ENCODE data around the gene RPL27A.

Gene RPL27A

DNA sequence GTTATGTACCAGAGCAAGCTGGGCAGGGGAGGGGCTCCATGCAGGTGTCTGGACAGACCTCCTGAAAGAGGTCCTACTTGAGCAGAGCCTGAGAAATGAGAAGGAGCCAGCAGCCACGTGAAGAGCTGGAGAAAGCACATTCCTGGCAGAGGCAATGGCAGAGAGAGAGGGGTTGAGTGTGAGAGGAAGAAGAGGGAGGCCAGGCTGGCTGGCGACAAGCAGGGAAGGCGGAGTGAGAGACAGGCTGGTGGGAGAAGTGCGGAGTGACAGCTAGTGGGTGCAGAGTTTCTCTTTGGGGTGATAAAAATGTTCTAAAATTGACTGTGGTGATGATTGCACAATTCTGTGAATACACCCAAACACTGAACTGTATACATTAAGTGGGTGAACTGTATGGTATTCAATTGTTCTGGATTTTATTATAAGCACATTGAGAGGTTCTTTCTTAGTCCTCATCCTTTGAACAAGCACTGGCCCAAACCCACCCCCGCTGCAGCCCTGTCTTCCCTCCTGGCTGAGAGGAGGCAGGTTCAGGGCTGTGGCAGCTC lies 29.4 kb downstream of the RPL27A start:
- Histone ChIP-seq H3K36me3 (ENCODE audit: insufficient read depth, low read length) (peaks cover 43% of the 10 kb centered on the region), H3K27me3 (ENCODE audit: insufficient read depth, low read length) (no peaks in the 10 kb centered on the region), H3K9me3 (ENCODE audit: low read length) (no peaks in the 10 kb centered on the region), H3K4me3 (ENCODE audit: low read length) (no peak overlapping the region), H3K4me1 (ENCODE audit: insufficient read depth, low read length) (no peaks in the 10 kb centered on the region), H2AFZ (ENCODE audit: low read depth, low read length) (no peak overlapping the region)

- Histone ChIP-seq H3K27me3 (ENCODE audit: insufficient read depth, low read length) (no peaks in the 10 kb centered on the region), H3K36me3 (ENCODE audit: insufficient read depth, low read length) (peaks cover 43% of the 10 kb centered on the region), H2AFZ (ENCODE audit: low read depth, low read length) (no peak overlapping the region), H3K9me3 (ENCODE audit: low read length) (no peaks in the 10 kb centered on the region), H3K4me1 (ENCODE audit: insufficient read depth, low read length) (peaks cover under 1% of the 10 kb centered on the region), H3K4me3 (ENCODE audit: low read length) (no peak overlapping the region)
Observed at GRCh38 chr11:8712506-8712905, 29.9 kb downstream of the RPL27A start.

DNA sequence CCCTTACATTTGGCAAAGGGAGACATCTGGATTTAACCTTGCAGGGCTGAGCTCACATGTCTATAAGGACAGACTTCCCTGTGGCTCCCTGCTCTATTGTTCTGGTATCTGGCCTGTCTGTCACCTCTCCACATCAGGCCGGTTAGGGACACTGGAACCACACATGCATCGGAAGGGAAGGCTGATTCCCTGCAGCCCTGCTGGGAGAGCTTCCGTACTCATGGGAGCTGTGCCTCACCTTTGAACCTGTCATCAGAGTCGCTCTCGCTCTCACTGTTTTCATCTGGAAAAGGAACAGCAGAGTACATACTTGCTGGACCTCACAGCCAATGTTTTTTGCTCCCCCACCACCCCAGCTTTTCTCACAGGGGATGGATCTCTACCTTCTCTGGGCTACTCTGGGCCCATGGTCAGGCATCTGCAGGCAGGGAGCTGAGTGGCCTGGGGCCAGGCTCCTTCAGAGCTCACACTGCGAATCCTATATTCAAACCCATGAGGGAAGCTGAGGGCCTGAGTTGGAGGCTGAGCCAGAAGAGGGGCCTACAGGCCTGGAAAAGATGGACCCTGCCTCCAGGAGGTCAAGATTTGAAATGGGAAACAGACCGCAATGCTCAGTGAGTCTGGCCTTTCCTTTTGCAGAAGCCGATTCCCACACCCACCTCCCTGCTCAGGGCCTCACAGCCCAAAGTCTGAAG lies 31.3 kb downstream of the RPL27A start:
- Histone ChIP-seq H2AFZ (ENCODE audit: low read depth, low read length) (no peak overlapping the region), H3K27me3 (ENCODE audit: insufficient read depth, low read length) (no peaks in the 10 kb centered on the region), H3K36me3 (ENCODE audit: insufficient read depth, low read length) (peaks cover 38% of the 10 kb centered on the region), H3K4me3 (ENCODE audit: low read length) (no peak overlapping the region), H3K9me3 (ENCODE audit: low read length) (no peaks in the 10 kb centered on the region), H3K4me1 (ENCODE audit: insufficient read depth, low read length) (peaks cover 10% of the 10 kb centered on the region)

- no peak overlapping the region for H3K4me3 ChIP-seq (ENCODE audit: low read length)
- no peaks in the 10 kb centered on the region for H3K27me3 ChIP-seq (ENCODE audit: insufficient read depth, low read length)
- peaks cover 38% of the 10 kb centered on the region for H3K36me3 ChIP-seq (ENCODE audit: insufficient read depth, low read length)
- no peaks in the 10 kb centered on the region for H3K9me3 ChIP-seq (ENCODE audit: low read length)
- H3K4me1 ChIP-seq (ENCODE audit: insufficient read depth, low read length), result peaks cover 10% of the 10 kb centered on the region
- no peak overlapping the region for H2AFZ ChIP-seq (ENCODE audit: low read depth, low read length)
Observed at GRCh38 chr11:8714622-8715225, 32.1 kb downstream of the RPL27A start.

DNA sequence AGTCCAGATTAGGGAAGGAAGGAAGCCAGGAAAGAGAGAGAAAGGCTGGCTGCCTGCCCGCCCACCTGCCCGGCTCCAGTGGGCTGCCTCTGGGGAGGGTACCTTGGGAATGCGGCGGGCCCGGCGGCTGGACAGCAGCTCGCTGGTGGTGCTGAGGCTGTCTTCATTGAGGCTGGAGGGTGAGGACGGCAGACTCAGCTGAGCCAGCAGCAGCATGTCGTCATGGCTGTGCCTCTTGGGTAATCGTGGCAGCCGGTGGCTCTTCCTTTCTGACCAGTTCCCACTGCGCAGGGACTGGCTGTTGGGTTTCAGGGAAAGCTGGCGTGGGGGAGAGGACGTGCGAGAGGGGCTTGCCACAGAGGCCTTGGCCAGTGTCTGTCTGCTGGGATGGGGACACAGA lies 32.9 kb downstream of the RPL27A start:
- H3K27me3 ChIP-seq (ENCODE audit: insufficient read depth, low read length), result no peaks in the 10 kb centered on the region
- no peak overlapping the region for H3K4me3 ChIP-seq (ENCODE audit: low read length)
- H3K4me1 ChIP-seq (ENCODE audit: insufficient read depth, low read length), result peaks cover 10% of the 10 kb centered on the region
- no peaks in the 10 kb centered on the region for H3K9me3 ChIP-seq (ENCODE audit: low read length)
- peaks cover 38% of the 10 kb centered on the region for H3K36me3 ChIP-seq (ENCODE audit: insufficient read depth, low read length)
- H2AFZ ChIP-seq (ENCODE audit: low read depth, low read length), result no peak overlapping the region

GRCh38 chr11:8717544-8717875 lies 34.9 kb downstream of the RPL27A start:
- H3K4me1 ChIP-seq (ENCODE audit: insufficient read depth, low read length), result peaks cover 10% of the 10 kb centered on the region

DNA sequence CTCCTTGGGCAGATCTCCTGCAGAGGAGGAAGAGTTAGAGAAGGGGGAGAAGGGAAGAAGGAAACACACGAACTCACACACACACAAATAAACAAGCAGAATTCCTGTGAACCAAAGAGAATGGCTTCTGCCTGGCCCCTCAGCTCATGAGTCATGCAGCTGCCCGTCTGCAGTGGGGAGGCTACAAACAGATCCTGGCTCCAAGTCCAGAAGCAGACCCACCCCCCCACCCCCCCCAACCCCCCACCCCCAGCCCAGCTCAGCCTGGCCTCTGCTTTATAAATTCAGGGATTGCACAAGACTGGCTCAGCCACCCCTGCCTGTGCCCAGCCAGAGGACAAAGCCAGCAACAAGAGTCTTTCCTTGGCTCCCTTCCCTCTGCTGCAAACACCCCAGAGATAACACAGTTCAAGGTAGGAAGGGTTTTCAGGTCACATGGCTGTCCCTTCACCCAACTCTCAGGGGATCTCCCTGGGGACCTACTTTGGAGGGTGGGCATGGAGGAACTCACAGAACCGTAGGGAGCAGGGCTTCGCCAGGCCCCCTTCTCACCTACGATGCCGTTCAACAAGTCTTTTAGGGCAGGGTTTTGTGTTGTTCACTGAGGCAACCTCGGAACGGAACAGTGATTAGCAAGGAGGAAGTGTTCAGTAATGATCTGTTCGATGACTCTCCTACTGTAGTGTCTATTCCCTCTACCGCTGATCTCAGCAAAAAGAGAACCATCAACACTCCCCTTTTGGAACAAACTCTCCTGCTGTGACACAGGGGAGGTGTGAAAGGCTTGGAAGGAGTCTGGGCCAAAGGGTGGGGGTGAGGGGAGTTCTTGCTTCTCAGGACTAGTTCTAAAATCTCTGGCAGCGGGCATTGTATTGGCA lies 35.5 kb downstream of the RPL27A start:
- H3K4me3 ChIP-seq (ENCODE audit: low read length), result no peak overlapping the region

More at GRCh38 chr11:8717544-8717875, 34.9 kb downstream of the RPL27A start:
- Histone ChIP-seq H3K36me3 (ENCODE audit: insufficient read depth, low read length) (peaks cover 32% of the 10 kb centered on the region), H3K27me3 (ENCODE audit: insufficient read depth, low read length) (no peaks in the 10 kb centered on the region), H2AFZ (ENCODE audit: low read depth, low read length) (no peak overlapping the region), H3K4me3 (ENCODE audit: low read length) (no peak overlapping the region), H3K9me3 (ENCODE audit: low read length) (no peaks in the 10 kb centered on the region)

DNA sequence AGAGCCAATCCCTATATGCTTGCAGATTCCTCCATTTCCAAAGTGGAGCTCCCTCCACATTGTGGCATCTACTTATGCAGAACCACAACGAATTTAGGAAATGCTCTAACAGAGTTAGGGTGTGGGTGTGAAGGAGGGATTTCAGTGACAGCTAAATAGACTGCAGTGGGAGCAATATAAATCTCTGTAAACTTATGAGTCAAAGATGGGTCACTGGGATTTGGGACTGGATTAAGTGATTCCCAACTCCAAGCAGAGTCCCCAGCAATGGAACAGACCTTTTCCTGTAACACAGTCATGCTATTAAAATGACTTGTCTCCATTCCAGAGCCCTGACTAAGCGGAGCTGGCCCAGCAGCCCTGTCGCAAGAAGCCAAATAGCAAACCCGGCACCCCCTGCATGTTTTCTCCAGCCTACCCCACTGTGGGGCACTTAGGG lies 36.6 kb downstream of the RPL27A start:
- no peaks in the 10 kb centered on the region for H3K9me3 ChIP-seq (ENCODE audit: low read length)
- no peak overlapping the region for H3K4me3 ChIP-seq (ENCODE audit: low read length)
- H3K27me3 ChIP-seq (ENCODE audit: insufficient read depth, low read length), result no peaks in the 10 kb centered on the region
- peaks cover 29% of the 10 kb centered on the region for H3K36me3 ChIP-seq (ENCODE audit: insufficient read depth, low read length)
- H2AFZ ChIP-seq (ENCODE audit: low read depth, low read length), result no peak overlapping the region
- peaks cover 10% of the 10 kb centered on the region for H3K4me1 ChIP-seq (ENCODE audit: insufficient read depth, low read length)

More for the DNA sequence above, 35.5 kb downstream of the RPL27A start:
- Histone ChIP-seq H3K27me3 (ENCODE audit: insufficient read depth, low read length) (no peaks in the 10 kb centered on the region), H3K36me3 (ENCODE audit: insufficient read depth, low read length) (peaks cover 35% of the 10 kb centered on the region), H3K9me3 (ENCODE audit: low read length) (no peaks in the 10 kb centered on the region), H3K4me1 (ENCODE audit: insufficient read depth, low read length) (peaks cover 10% of the 10 kb centered on the region), H2AFZ (ENCODE audit: low read depth, low read length) (no peak overlapping the region)

DNA sequence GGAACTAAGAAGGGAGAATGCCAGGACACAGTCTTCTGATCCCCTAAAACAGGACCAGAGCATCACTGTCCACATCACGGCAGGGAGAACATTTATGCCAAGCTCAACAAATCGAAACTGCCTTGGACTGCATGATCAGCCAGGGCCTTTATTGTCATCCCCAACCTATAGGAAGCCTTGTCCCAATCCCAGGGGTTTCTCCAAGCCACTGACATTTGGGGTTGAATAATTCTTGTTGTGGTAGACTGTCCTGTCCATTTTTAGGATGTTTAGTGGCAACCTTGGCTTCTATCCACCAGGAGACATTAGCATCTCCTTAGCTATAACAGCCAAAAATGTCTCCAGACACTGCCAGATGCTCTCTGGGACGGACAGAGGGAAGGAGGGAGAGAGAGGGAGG lies 37.1 kb downstream of the RPL27A start:
- Histone ChIP-seq H2AFZ (ENCODE audit: low read depth, low read length) (no peak overlapping the region), H3K4me3 (ENCODE audit: low read length) (no peak overlapping the region), H3K36me3 (ENCODE audit: insufficient read depth, low read length) (peaks cover 24% of the 10 kb centered on the region), H3K27me3 (ENCODE audit: insufficient read depth, low read length) (no peaks in the 10 kb centered on the region), H3K4me1 (ENCODE audit: insufficient read depth, low read length) (peaks cover 10% of the 10 kb centered on the region), H3K9me3 (ENCODE audit: low read length) (no peaks in the 10 kb centered on the region)

DNA sequence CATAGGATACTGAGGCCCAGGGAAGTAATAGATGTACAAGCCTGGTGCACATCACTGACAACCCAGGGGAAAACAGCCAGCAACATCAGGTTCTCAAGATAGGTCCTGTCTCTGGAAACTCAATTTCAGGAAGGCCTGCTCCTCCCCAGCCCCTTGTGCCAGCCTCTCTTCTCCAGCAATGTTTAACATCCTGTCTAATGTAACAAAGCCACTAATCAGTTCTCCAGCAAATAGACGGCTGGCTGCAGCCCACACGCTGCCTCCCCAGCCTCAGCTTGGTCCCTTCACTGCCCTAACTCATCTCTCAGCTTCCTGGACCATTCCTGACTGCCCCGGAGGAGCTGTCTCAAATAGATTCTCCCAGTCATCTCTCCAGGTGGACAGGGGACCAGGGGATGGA lies 37.8 kb downstream of the RPL27A start:
- no peaks in the 10 kb centered on the region for H3K9me3 ChIP-seq (ENCODE audit: low read length)
- peaks cover 10% of the 10 kb centered on the region for H3K4me1 ChIP-seq (ENCODE audit: insufficient read depth, low read length)
- no peaks in the 10 kb centered on the region for H3K27me3 ChIP-seq (ENCODE audit: insufficient read depth, low read length)
- H3K4me3 ChIP-seq (ENCODE audit: low read length), result no peak overlapping the region
- H2AFZ ChIP-seq (ENCODE audit: low read depth, low read length), result no peak overlapping the region
- peaks cover 19% of the 10 kb centered on the region for H3K36me3 ChIP-seq (ENCODE audit: insufficient read depth, low read length)

DNA sequence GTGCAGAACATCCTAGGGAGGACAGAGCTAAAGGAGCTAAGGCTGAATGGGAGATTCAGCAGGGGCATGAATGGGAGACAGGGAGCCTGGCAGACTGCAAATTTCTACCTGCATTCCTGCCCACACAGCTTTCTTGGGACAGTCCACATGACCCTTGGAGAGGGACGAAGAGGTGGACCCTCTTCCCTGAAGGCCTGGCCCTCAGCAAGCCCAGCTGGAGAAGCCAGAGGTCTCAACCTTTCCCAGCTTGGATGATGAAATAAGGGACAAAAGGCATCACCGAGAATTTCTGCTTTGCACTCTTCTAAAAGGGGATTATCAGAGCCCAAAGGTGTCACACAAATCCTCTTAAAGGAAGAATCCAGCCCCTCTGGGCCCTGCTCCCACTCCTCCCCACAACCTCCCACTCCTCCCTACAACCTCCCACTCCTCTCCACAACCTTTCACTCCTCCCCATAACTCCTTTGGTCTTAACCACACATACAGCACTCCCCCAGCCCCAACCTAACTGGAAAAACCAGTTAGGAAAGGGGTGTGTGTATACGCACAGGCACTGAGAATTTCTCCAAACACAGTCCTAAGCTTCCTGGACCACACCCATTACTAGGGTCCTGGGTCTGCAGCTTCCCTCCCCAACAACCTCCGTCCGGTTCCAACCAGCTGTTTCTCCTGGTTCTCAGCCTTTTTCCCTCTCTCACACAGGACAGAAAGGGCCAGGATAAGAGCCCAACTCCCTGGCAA lies 38.4 kb downstream of the RPL27A start:
- H3K4me1 ChIP-seq (ENCODE audit: insufficient read depth, low read length), result peaks cover 10% of the 10 kb centered on the region
- no peak overlapping the region for H3K4me3 ChIP-seq (ENCODE audit: low read length)
- no peaks in the 10 kb centered on the region for H3K9me3 ChIP-seq (ENCODE audit: low read length)
- H2AFZ ChIP-seq (ENCODE audit: low read depth, low read length), result no peak overlapping the region
- peaks cover 19% of the 10 kb centered on the region for H3K36me3 ChIP-seq (ENCODE audit: insufficient read depth, low read length)
- no peaks in the 10 kb centered on the region for H3K27me3 ChIP-seq (ENCODE audit: insufficient read depth, low read length)

- H3K27me3 ChIP-seq (ENCODE audit: insufficient read depth, low read length), result no peaks in the 10 kb centered on the region
- no peak overlapping the region for H3K4me3 ChIP-seq (ENCODE audit: low read length)
- H2AFZ ChIP-seq (ENCODE audit: low read depth, low read length), result no peak overlapping the region
- H3K36me3 ChIP-seq (ENCODE audit: insufficient read depth, low read length), result peaks cover 17% of the 10 kb centered on the region
- peaks cover 10% of the 10 kb centered on the region for H3K4me1 ChIP-seq (ENCODE audit: insufficient read depth, low read length)
- no peaks in the 10 kb centered on the region for H3K9me3 ChIP-seq (ENCODE audit: low read length)
Observed at GRCh38 chr11:8721609-8722500, 39.3 kb downstream of the RPL27A start.
